GM21619 (cell line): ENCODE measurements around the gene CD244.

Source experiments
- ATAC-seq: cut with Tn5 transposase; IDR thresholded peaks from one replicate; pipeline ENCODE4 v1.9.1; 2021; ENCODE audit not compliant: unreplicated experiment

The CD244 gene

GRCh38 chr1:160850541-160850940 lies 12.1 kb downstream of the CD244 start:
- ATAC-seq, result no peak

GRCh38 chr1:160846281-160846680 lies 16.4 kb downstream of the CD244 start:
- no peak for ATAC-seq

GRCh38 chr1:160844447-160845232 lies 18.0 kb downstream of the CD244 start:
- ATAC-seq, result no peak

GRCh38 chr1:160841079-160841478 lies 21.6 kb downstream of the CD244 start:
- no peak for ATAC-seq

- ATAC-seq, result no peak
These were observed 22.9 kb downstream of the CD244 start for GRCh38 chr1:160839746-160840145.

- ATAC-seq, result no peak
These were observed 23.8 kb downstream of the CD244 start for GRCh38 chr1:160838888-160839287.

GRCh38 chr1:160837558-160838205 lies 25.0 kb downstream of the CD244 start:
- peak; percentile 77 for ATAC-seq

GRCh38 chr1:160836981-160837557 lies 25.6 kb downstream of the CD244 start:
- no peak for ATAC-seq

- no peak for ATAC-seq
These were observed 26.1 kb downstream of the CD244 start for GRCh38 chr1:160836561-160836960.

- ATAC-seq, result no peak
These were observed 26.9 kb downstream of the CD244 start for GRCh38 chr1:160835751-160836150.

GRCh38 chr1:160834945-160835565 lies 27.6 kb downstream of the CD244 start:
- no peak for ATAC-seq

- ATAC-seq, result no peak
These were observed 32.1 kb downstream of the CD244 start for GRCh38 chr1:160830321-160831153.

GRCh38 chr1:160829766-160830165 lies 32.9 kb downstream of the CD244 start:
- ATAC-seq, result no peak

GRCh38 chr1:160827418-160827817 lies 35.3 kb downstream of the CD244 start:
- ATAC-seq, result no peak

- ATAC-seq, result no peak
These were observed 36.1 kb downstream of the CD244 start for GRCh38 chr1:160826546-160826945.

GRCh38 chr1:160823296-160823695 lies 39.4 kb downstream of the CD244 start:
- ATAC-seq, result no peak

GRCh38 chr1:160821627-160822026 lies 41.1 kb downstream of the CD244 start:
- no peak for ATAC-seq

GRCh38 chr1:160819186-160819585 lies 43.5 kb downstream of the CD244 start:
- ATAC-seq, result no peak

GRCh38 chr1:160818207-160818937 lies 44.3 kb downstream of the CD244 start:
- ATAC-seq, result no peak

- no peak for ATAC-seq
These were observed 47.8 kb downstream of the CD244 start for GRCh38 chr1:160814856-160815255.
